GM12878 (cell line): ENCODE results near the gene FOXO3. TPM values are rescaled to one million over a fixed set of nuclear protein-coding genes. Genes with fewer than 3 reads are reported as not detected.
"Not testable (repeated sequence)": the region's sequence is repeated elsewhere in the genome, so short reads cannot be mapped to it uniquely, and the experiment has no call there.

ENCODE experiments used
- ATAC-seq: fragments of 200-7000 bp; cut with Tn5 transposase; 3 replicates; pipeline ENCODE4 v1.9.1; 2020; ENCODE audit warnings: mild to moderate bottlenecking, moderate library complexity
- BruUV-seq: library from RNA; stranded (reverse); fragments of 400-500 nt; replicated peaks from 2 replicates; lab custom pipeline; 2021; lab: Mats Ljungman, UMichigan
- CTCF ChIA-PET: fragments of 300-600 bp; sonication (Branson Sonifier 250); formaldehyde crosslinking; extraction: SDS; loops from one replicate; lab custom pipeline; 2021; ENCODE audit warnings: inconsistent platforms; lab: Yijun Ruan, JAX
- POLR2A ChIA-PET: fragments of 350-600 bp; formaldehyde crosslinking; extraction: SDS; loops from one replicate; lab custom pipeline; 2021; ENCODE audit warnings: inconsistent platforms; lab: Charles Lee
- RAD21 ChIA-PET: fragments of 300-600 bp; sonication (Branson Sonifier 250); formaldehyde crosslinking; loops from one replicate; lab custom pipeline; 2023; ENCODE audit warnings: antibody characterized with exemption; ENCODE audit not compliant: unreplicated experiment; lab: Charles Lee
- SMC1A ChIA-PET: fragments of 300-600 bp; sonication (Branson Sonifier 250); formaldehyde crosslinking; loops from one replicate; lab custom pipeline; 2023; ENCODE audit not compliant: unreplicated experiment, uncharacterized antibody; lab: Charles Lee
- DNase-seq: peaks from one replicate; pipeline ENCODE4 v3.0.0-alpha.2; 2011; ENCODE audit warnings: low read depth, low spot score
- FAIRE-seq: peaks from 3 replicates; lab custom pipeline; 2011; peaks lifted over from hg19 to GRCh38; lab: Jason Lieb, UNC
- H2AFZ ChIP-seq: 2 replicates; pipeline ENCODE4 v1.6.0; 2011; ENCODE audit warnings: low read depth, low read length, control low read depth; ENCODE audit not compliant: control insufficient read depth
- H3K27ac ChIP-seq: 2 replicates; pipeline ENCODE4 v1.5.1; 2011; ENCODE audit warnings: control low read depth; ENCODE audit not compliant: control insufficient read depth, insufficient read depth
- H3K27me3 ChIP-seq, 2 experiments: replicated peaks in 1 of 2; 2 replicates each; pipeline versions ENCODE4 v1.6.0 to v1.6.1; 2011; ENCODE audit warnings: low read length in 1 of 2; ENCODE audit not compliant: control insufficient read depth in 2 of 2, insufficient read depth in 2 of 2
- H3K36me3 ChIP-seq, 2 experiments: 2 replicates each; pipeline ENCODE4 v1.5.1; 2011; ENCODE audit warnings: low read length in 1 of 2; ENCODE audit not compliant: control insufficient read depth in 2 of 2, insufficient read depth in 2 of 2
- H3K4me1 ChIP-seq: 2 replicates; pipeline ENCODE4 v1.6.1; 2011; ENCODE audit warnings: mild to moderate bottlenecking, low read length, moderate library complexity, mixed read lengths; ENCODE audit not compliant: control insufficient read depth, insufficient read depth
- H3K4me2 ChIP-seq: 2 replicates; pipeline ENCODE4 v1.6.0; 2011; ENCODE audit warnings: control low read depth; ENCODE audit not compliant: control insufficient read depth, insufficient read depth
- H3K4me3 ChIP-seq: fragments of 200-600 bp; sonication (generic); 2 replicates; pipeline ENCODE4 v1.5.1; 2016
- H3K79me2 ChIP-seq: 2 replicates; pipeline ENCODE4 v1.6.0; 2011; ENCODE audit warnings: low read length; ENCODE audit not compliant: control insufficient read depth, insufficient read depth
- H3K9ac ChIP-seq: 2 replicates; pipeline ENCODE4 v1.8.0; 2011; ENCODE audit warnings: low read length, control low read depth, mixed read lengths; ENCODE audit not compliant: control insufficient read depth, insufficient read depth
- H3K9me3 ChIP-seq: replicated peaks from 3 replicates; pipeline ENCODE4 v1.5.1; 2011; ENCODE audit warnings: mild to moderate bottlenecking, low read length; ENCODE audit not compliant: control insufficient read depth, insufficient read depth
- H4K20me1 ChIP-seq: 2 replicates; pipeline ENCODE4 v1.6.0; 2011; ENCODE audit not compliant: control insufficient read depth, insufficient read depth
- HDAC6 ChIP-seq: fragments of 200-600 bp; sonication (generic); IDR thresholded peaks from one replicate; pipeline ENCODE4 v1.8.0; 2017; ENCODE audit warnings: antibody characterized with exemption; ENCODE audit not compliant: unreplicated experiment
- KAT2A ChIP-seq: conservative IDR thresholded peaks from 2 replicates; pipeline ENCODE4 v1.6.1; 2011; ENCODE audit warnings: low read depth, low read length; ENCODE audit not compliant: control insufficient read depth
- MEF2A ChIP-seq: IDR thresholded peaks from 2 replicates; pipeline ENCODE4 v1.6.1; 2011; ENCODE audit warnings: low read depth, mild to moderate bottlenecking, low read length, moderate library complexity; ENCODE audit not compliant: insufficient read depth
- MTA3 ChIP-seq: IDR thresholded peaks from 2 replicates; pipeline ENCODE4 v1.6.1; 2012; ENCODE audit warnings: low read length, inconsistent platforms, borderline replicate concordance
- PAX5 ChIP-seq: IDR thresholded peaks from 2 replicates; pipeline ENCODE4 v1.6.1; 2011; ENCODE audit warnings: low read depth, low read length, borderline replicate concordance
- WGBS: methylation state at CpG from one replicate; pipeline ENCODE4 v1.1.6; 2016; ENCODE audit warnings: low lambda C conversion rate; ENCODE audit not compliant: insufficient replicate concordance, insufficient coverage; ENCODE audit errors: missing lambda C conversion rate; 5-methylcytosine and 5-hydroxymethylcytosine counted together
- in situ Hi-C: fragments of 300-500 bp; cut with MboI; formaldehyde crosslinking; loops from 9 replicates; pipeline ENCODE4 v1.14.3; 2018; ENCODE audit warnings: mixed read lengths
- intact Hi-C: fragments of 100-400 bp; cut with micrococcal nuclease; formaldehyde crosslinking; loops from one replicate; pipeline ENCODE4 v1.14.2; 2022; ENCODE audit not compliant: unreplicated experiment
- polyA plus RNA-seq, 11 experiments: library from polyadenylated mRNA; depleted of rRNA in 4 of 11; unstranded in 6 of 11; stranded (reverse) in 5 of 11; fragments of >200 nt; fragmentation: Nextera tagmentation in 4 of 11; fragmentation: Illumina TruSeq in 1 of 11; extraction: Ambion mirVana in 4 of 11; extraction: Trizol in 1 of 11; gene quantifications; 1 replicate in 1 of 11; 2 replicates in 10 of 11; pipeline versions ENCODE4 v1.2.1 to v1.2.3, GENCODE V29; 2011 to 2016; ENCODE audit warnings: inconsistent platforms in 2 of 11, missing spikeins in 2 of 11, low read depth in 1 of 11
- total RNA-seq, 4 experiments: library from RNA; depleted of rRNA in 3 of 4; stranded (reverse); fragments of >200 nt in 3 of 4; fragmentation: Illumina TruSeq in 1 of 4; extraction: Trizol in 1 of 4; gene quantifications; 2 replicates each; pipeline versions ENCODE4 v1.2.1 to v1.2.3, GENCODE V29; 2013 to 2021

Gene FOXO3
- total and polyA plus RNA-seq, 10 of the 15 experiments (the other 5 are each of a cell fraction or from before 2014, with no cell fraction given) = 0.82 to 4.5 (median 1.7) TPM

DNA sequence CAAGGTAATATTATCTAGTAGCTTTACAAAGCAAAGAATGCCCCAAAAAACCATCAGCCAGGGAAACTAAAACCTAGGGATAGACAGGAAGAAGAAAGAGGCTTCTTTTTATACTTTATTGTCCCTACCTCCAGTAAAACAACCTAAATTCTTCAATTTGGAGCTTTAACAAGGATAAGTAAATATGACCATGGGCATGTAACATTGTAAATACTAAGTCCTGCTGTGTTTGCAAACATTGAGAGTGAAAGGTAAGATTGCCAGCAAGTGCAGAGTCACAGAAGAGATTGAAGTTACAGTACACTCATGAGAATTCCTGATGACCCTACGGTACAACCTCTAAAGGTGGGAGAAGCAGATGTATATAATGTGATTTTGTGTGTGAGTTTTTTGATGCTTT, 117.2 kb downstream of the FOXO3 start:
- Histone ChIP-seq H3K79me2 (no peaks in the 10 kb centered on the region), H3K36me3 (no peaks in the 10 kb centered on the region; a peak in 1 of 4 replicates), H3K27me3 (no peaks in the 10 kb centered on the region), H2AFZ (no peak overlapping the region), H3K4me3 (no peak overlapping the region), H3K4me2 (no peak overlapping the region), H3K4me1 (peaks cover 3% of the 10 kb centered on the region), H3K9me3 (no peaks in the 10 kb centered on the region), H3K27ac (no peak overlapping the region), H4K20me1 (no peaks in the 10 kb centered on the region), H3K9ac (no peak overlapping the region)
- SMC1A ChIA-PET = interaction anchor here (1.0 kb wide), 1 partner anchor 10 kb away, joined by 3 read pairs; no protein-coding TSS in a partner anchor
- no peak for ATAC-seq
- no peak for FAIRE-seq
- no peak for DNase-seq
- POLR2A ChIA-PET = no interaction called here
- WGBS = 95% methylated on average over 1 of the region's 1 CpG
- in situ Hi-C loops (no loop called here), intact Hi-C loops (no loop called here)
- CTCF ChIA-PET = interaction anchor here (0.6 to 1.9 kb wide), 3 partner anchors 23 to 27 kb away, joined by 3 to 4 read pairs (median 3); no protein-coding TSS in a partner anchor
- RAD21 ChIA-PET = no interaction called here
- TF ChIP-seq KAT2A (no peak), HDAC6 (no peak), MTA3 (no peak), MEF2A (no peak), PAX5 (no peak)
- BruUV-seq = no TSS peak

DNA sequence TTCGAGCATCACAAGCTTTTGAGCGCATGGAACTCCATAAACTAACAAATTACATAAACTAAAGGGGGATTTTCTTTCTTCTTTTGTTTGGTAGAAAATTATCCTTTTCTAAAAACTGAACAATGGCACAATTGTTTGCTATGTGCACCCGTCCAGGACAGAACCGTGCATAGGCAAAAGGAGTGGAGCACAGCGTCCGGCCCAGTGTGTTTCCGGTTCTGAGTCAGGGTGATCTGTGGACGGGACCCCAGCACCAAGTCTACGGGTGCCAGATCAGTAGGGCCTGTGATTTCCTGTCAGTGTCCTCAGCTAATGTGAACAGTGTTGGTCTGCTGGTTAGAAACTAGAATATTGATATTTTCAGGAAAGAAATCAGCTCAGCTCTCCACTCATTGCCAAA, 119.6 kb downstream of the FOXO3 start:
- 94% methylated on average over 9 of the region's 9 CpGs for WGBS
- H3K4me3 ChIP-seq, H3K4me1 ChIP-seq, H3K79me2 ChIP-seq, intact Hi-C loops, H3K27me3 ChIP-seq, ATAC-seq, RAD21 ChIA-PET, BruUV-seq, H3K36me3 ChIP-seq, H3K9ac ChIP-seq, CTCF ChIA-PET, DNase-seq, in situ Hi-C loops, H3K9me3 ChIP-seq, FAIRE-seq, SMC1A ChIA-PET, H2AFZ ChIP-seq, H3K4me2 ChIP-seq, POLR2A ChIA-PET, H3K27ac ChIP-seq, H4K20me1 ChIP-seq: not testable (repeated sequence)

DNA sequence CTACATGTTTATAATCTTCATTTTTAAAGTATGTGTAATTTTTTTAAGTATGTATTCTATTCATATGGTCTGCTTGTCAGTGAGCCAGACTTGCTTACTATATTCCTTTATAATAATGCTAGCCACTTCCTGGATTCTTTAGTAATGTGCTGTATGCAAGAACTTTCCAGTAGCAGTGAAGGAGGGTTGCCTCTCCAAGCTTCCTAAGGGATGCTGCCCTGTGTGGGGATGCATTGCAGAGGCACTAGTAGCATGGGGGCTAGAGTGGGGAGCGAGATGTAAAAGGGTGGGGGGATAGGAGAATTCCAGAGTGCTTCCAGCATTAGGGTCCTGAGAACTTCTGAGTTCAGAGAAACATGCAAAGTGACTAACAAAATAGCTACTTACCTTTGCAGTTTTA, 121.0 kb downstream of the FOXO3 start:
- H3K4me3 ChIP-seq, intact Hi-C loops, in situ Hi-C loops, H2AFZ ChIP-seq, POLR2A ChIA-PET, H3K79me2 ChIP-seq, H3K9me3 ChIP-seq, H4K20me1 ChIP-seq, ATAC-seq, CTCF ChIA-PET, H3K27me3 ChIP-seq, BruUV-seq, FAIRE-seq, DNase-seq, H3K9ac ChIP-seq, H3K36me3 ChIP-seq, H3K4me1 ChIP-seq, H3K27ac ChIP-seq, H3K4me2 ChIP-seq, RAD21 ChIA-PET, SMC1A ChIA-PET: not testable (repeated sequence)
- 95% methylated on average over 1 of the region's 1 CpG for WGBS
